IMR-90 (cell line): Measurements from ENCODE around the gene RSPH3. TPM values are rescaled to one million over a fixed set of nuclear protein-coding genes. Genes with fewer than 3 reads are reported as not detected.

Experiments
- ATAC-seq: fragments of 200-7000 bp; cut with Tn5 transposase; 2 replicates; pipeline ENCODE4 v1.9.1; 2020; ENCODE audit warnings: low read depth, mild to moderate bottlenecking, moderate library complexity
- BruUV-seq: library from RNA; stranded (reverse); fragments of 400-500 nt; replicated peaks from 2 replicates; lab custom pipeline; 2021; lab: Mats Ljungman, UMichigan
- CTCF ChIA-PET: fragments of 300-600 bp; formaldehyde crosslinking; extraction: SDS; loops from one replicate; lab custom pipeline; 2021; ENCODE audit warnings: antibody characterized with exemption; lab: Yijun Ruan, JAX
- POLR2A ChIA-PET: fragments of 300-600 bp; sonication (Branson Sonifier 250); formaldehyde crosslinking; loops from one replicate; lab custom pipeline; 2022; ENCODE audit warnings: antibody characterized with exemption; ENCODE audit not compliant: unreplicated experiment; lab: Charles Lee
- DNase-seq: peaks from one replicate; pipeline ENCODE4 v3.0.0; 2013
- H2AFZ ChIP-seq: replicated peaks from 2 replicates; pipeline ENCODE3; 2013; ENCODE audit warnings: low read length, mild to moderate bottlenecking; ENCODE audit not compliant: poor library complexity
- H2AK5ac ChIP-seq: 2 replicates; pipeline ENCODE4 v1.6.1; 2013; ENCODE audit warnings: low read depth, low read length, inconsistent platforms
- H2AK9ac ChIP-seq: replicated peaks from 2 replicates; pipeline ENCODE3; 2013; ENCODE audit warnings: mild to moderate bottlenecking, low read depth, low read length, moderate library complexity; ENCODE audit not compliant: poor library complexity
- H2BK120ac ChIP-seq: 2 replicates; pipeline ENCODE4 v1.6.1; 2013; ENCODE audit warnings: low read depth, low read length, inconsistent platforms
- H2BK15ac ChIP-seq: 3 replicates; pipeline ENCODE4 v1.6.1; 2013; ENCODE audit warnings: low read depth, low read length, inconsistent platforms
- H2BK20ac ChIP-seq: 2 replicates; pipeline ENCODE4 v1.6.1; 2013; ENCODE audit warnings: low read depth, mild to moderate bottlenecking, inconsistent platforms, low read length, moderate library complexity
- H2BK5ac ChIP-seq: 2 replicates; pipeline ENCODE4 v1.6.1; 2013; ENCODE audit warnings: mild to moderate bottlenecking, low read depth, low read length, inconsistent platforms; ENCODE audit not compliant: poor library complexity, severe bottlenecking
- H3K14ac ChIP-seq: replicated peaks from 2 replicates; pipeline ENCODE4 v1.6.1; 2013; ENCODE audit warnings: low read depth, low read length, inconsistent platforms
- H3K18ac ChIP-seq: 2 replicates; pipeline ENCODE4 v1.6.1; 2013; ENCODE audit warnings: low read depth, low read length, control low read depth
- H3K23ac ChIP-seq: 2 replicates; pipeline ENCODE4 v1.6.1; 2013; ENCODE audit warnings: low read depth, low read length, inconsistent platforms
- H3K27ac ChIP-seq: 2 replicates; pipeline ENCODE4 v1.5.1; 2013; ENCODE audit warnings: mild to moderate bottlenecking, control low read depth, low read length; ENCODE audit not compliant: insufficient read depth
- H3K27me3 ChIP-seq: 2 replicates; pipeline ENCODE4 v1.6.1; 2013; ENCODE audit warnings: low read length; ENCODE audit not compliant: control insufficient read depth, insufficient read depth
- H3K36me3 ChIP-seq: 2 replicates; pipeline ENCODE4 v1.6.1; 2013; ENCODE audit warnings: low read length, mixed read lengths; ENCODE audit not compliant: control insufficient read depth, insufficient read depth
- H3K4ac ChIP-seq: 2 replicates; pipeline ENCODE4 v1.6.1; 2013; ENCODE audit warnings: low read depth, low read length, inconsistent platforms
- H3K4me1 ChIP-seq: 2 replicates; pipeline ENCODE4 v1.6.1; 2013; ENCODE audit warnings: low read length, mixed read lengths; ENCODE audit not compliant: control insufficient read depth, insufficient read depth
- H3K4me2 ChIP-seq: 2 replicates; pipeline ENCODE4 v1.6.1; 2013; ENCODE audit warnings: low read depth, mild to moderate bottlenecking, control low read depth, low read length, moderate library complexity
- H3K4me3 ChIP-seq: 2 replicates; pipeline ENCODE4 v1.5.1; 2013; ENCODE audit warnings: low read depth, mild to moderate bottlenecking, control low read depth, low read length, moderate library complexity; ENCODE audit not compliant: insufficient read depth
- H3K56ac ChIP-seq: 2 replicates; pipeline ENCODE4 v1.6.1; 2013; ENCODE audit warnings: low read length, inconsistent platforms; ENCODE audit not compliant: insufficient read depth; ENCODE audit errors: extremely low read depth
- H3K79me1 ChIP-seq, 2 experiments: 2 replicates each; pipeline ENCODE4 v1.6.1; 2013; ENCODE audit warnings: low read length in 2 of 2, inconsistent platforms in 1 of 2, low read depth in 1 of 2
- H3K9ac ChIP-seq: 2 replicates; pipeline ENCODE4 v1.6.1; 2013; ENCODE audit warnings: low read depth, low read length, control low read depth
- H3K9me1 ChIP-seq: 2 replicates; pipeline ENCODE4 v1.6.1; 2013; ENCODE audit warnings: low read length, inconsistent platforms; ENCODE audit not compliant: insufficient read depth
- H3K9me3 ChIP-seq: 2 replicates; pipeline ENCODE4 v1.6.1; 2013; ENCODE audit warnings: low read length; ENCODE audit not compliant: control insufficient read depth, insufficient read depth
- H4K20me1 ChIP-seq: 2 replicates; pipeline ENCODE4 v1.6.1; 2013; ENCODE audit warnings: low read length, inconsistent platforms; ENCODE audit not compliant: insufficient read depth
- H4K5ac ChIP-seq: 2 replicates; pipeline ENCODE4 v1.6.1; 2013; ENCODE audit warnings: mild to moderate bottlenecking, low read depth, low read length, control low read depth
- H4K8ac ChIP-seq, 2 experiments: 2 replicates each; pipeline ENCODE4 v1.6.1; 2013; ENCODE audit warnings: low read depth in 2 of 2, low read length in 2 of 2, control low read depth in 1 of 2, inconsistent platforms in 1 of 2
- H4K91ac ChIP-seq: 2 replicates; pipeline ENCODE4 v1.6.1; 2013; ENCODE audit warnings: low read depth, low read length, inconsistent platforms; ENCODE audit not compliant: insufficient read depth
- CEBPB ChIP-seq: IDR thresholded peaks from 2 replicates; pipeline ENCODE4 v1.6.1; 2012; ENCODE audit warnings: low read depth, low read length, improper control_type of control experiment
- CHD1 ChIP-seq: IDR thresholded peaks from 2 replicates; pipeline ENCODE4 v1.6.1; 2012; ENCODE audit warnings: low read depth, low read length, improper control_type of control experiment
- CTCF ChIP-seq: conservative IDR thresholded peaks from 2 replicates; pipeline ENCODE4 v1.5.1; 2012; ENCODE audit warnings: mild to moderate bottlenecking, low read depth, low read length, improper control_type of control experiment
- ELK1 ChIP-seq: fragments of 150-350 bp; IDR thresholded peaks from 2 replicates; pipeline ENCODE4 v1.6.1; 2016; ENCODE audit warnings: low read depth, mild to moderate bottlenecking, low read length, moderate library complexity, borderline replicate concordance
- FOS ChIP-seq: fragments of 150-350 bp; IDR thresholded peaks from 2 replicates; pipeline ENCODE4 v1.6.1; 2016; ENCODE audit warnings: low read depth, low read length
- MAFK ChIP-seq: IDR thresholded peaks from 2 replicates; pipeline ENCODE4 v1.6.1; 2012; ENCODE audit warnings: low read depth, low read length, improper control_type of control experiment
- MAZ ChIP-seq: IDR thresholded peaks from 2 replicates; pipeline ENCODE4 v1.6.1; 2012; ENCODE audit warnings: low read depth, mild to moderate bottlenecking, low read length, improper control_type of control experiment, moderate library complexity, borderline replicate concordance
- MXI1 ChIP-seq: IDR thresholded peaks from 2 replicates; pipeline ENCODE4 v1.6.1; 2012; ENCODE audit warnings: low read depth, mild to moderate bottlenecking, low read length, moderate library complexity, borderline replicate concordance
- NFE2L2 ChIP-seq: fragments of 150-350 bp; IDR thresholded peaks from 2 replicates; pipeline ENCODE4 v1.6.1; 2016; ENCODE audit warnings: low read depth, mild to moderate bottlenecking, low read length
- POLR2A ChIP-seq: IDR thresholded peaks from 2 replicates; pipeline ENCODE4 v1.6.1; 2012; ENCODE audit warnings: mild to moderate bottlenecking, low read depth, low read length
- RAD21 ChIP-seq: IDR thresholded peaks from 2 replicates; pipeline ENCODE4 v1.6.1; 2012; ENCODE audit warnings: low read length, improper control_type of control experiment
- RCOR1 ChIP-seq: IDR thresholded peaks from 2 replicates; pipeline ENCODE4 v1.6.1; 2012; ENCODE audit warnings: mild to moderate bottlenecking, low read length, improper control_type of control experiment; ENCODE audit not compliant: insufficient replicate concordance
- RFX5 ChIP-seq: IDR thresholded peaks from 2 replicates; pipeline ENCODE4 v1.8.0; 2012; ENCODE audit warnings: low read depth, mild to moderate bottlenecking, low read length, moderate library complexity
- SMC3 ChIP-seq: fragments of 150-350 bp; IDR thresholded peaks from 2 replicates; pipeline ENCODE4 v1.6.1; 2016; ENCODE audit warnings: low read depth, mild to moderate bottlenecking, antibody characterized with exemption, low read length, moderate library complexity
- WGBS, 2 experiments: methylation state at CpG; one replicate each; pipeline versions ENCODE4 v1.1.5 to v1.1.7; 2013; ENCODE audit warnings: missing lambda C conversion rate in 2 of 2; ENCODE audit not compliant: insufficient read length in 1 of 2; ENCODE audit errors: extremely low coverage in 2 of 2; 5-methylcytosine and 5-hydroxymethylcytosine counted together
- dilution Hi-C: fragments of 300-500 bp; cut with HindIII; formaldehyde crosslinking; loops from one replicate; pipeline ENCODE4 v1.14.3; 2018; ENCODE audit warnings: low sequenced_read_pairs; ENCODE audit not compliant: unreplicated experiment
- in situ Hi-C: fragments of 300-500 bp; cut with MboI; formaldehyde crosslinking; loops from 3 replicates; pipeline ENCODE4 v1.14.3; 2019; ENCODE audit warnings: low sequenced_read_pairs, inconsistent platforms, mixed read lengths
- intact Hi-C: fragments of 100-400 bp; cut with micrococcal nuclease; formaldehyde crosslinking; loops from 2 replicates; pipeline ENCODE4 v1.10.0; 2022
- polyA plus RNA-seq, 3 experiments: library from polyadenylated mRNA; depleted of rRNA; stranded (reverse); fragments of >200 nt; gene quantifications; 2 replicates each; pipeline ENCODE4 v1.2.3, GENCODE V29; 2012; ENCODE audit warnings: low replicate concordance in 1 of 3
- total RNA-seq: library from RNA; depleted of rRNA; stranded (reverse); fragments of >200 nt; gene quantifications from 2 replicates; pipeline ENCODE4 v1.2.3, GENCODE V29; 2012
- TF ChIP-seq, protein P1 (sequence below): fragments of 150-350 bp; IDR thresholded peaks from 2 replicates; pipeline ENCODE4 v1.6.1; 2017; ENCODE audit warnings: mild to moderate bottlenecking, antibody characterized with exemption, low read length, low read depth

The RSPH3 gene
- total and polyA plus RNA-seq, 2 of the 4 experiments (the other 2 are of a cell fraction): 1.7 to 3.0 TPM

- ChIA-PET CTCF (interaction anchor here (0.6 to 1.2 kb wide), 2 partner anchors 9 to 31 kb away, joined by 3 read pairs; no protein-coding TSS in a partner anchor), POLR2A (no interaction called here)
- no peak overlapping the region for H4K8ac ChIP-seq
- H2BK120ac ChIP-seq: no peak overlapping the region
- H4K20me1 ChIP-seq: no peaks in the 10 kb centered on the region
- no peaks in the 10 kb centered on the region for H3K79me1 ChIP-seq
- H3K9me3 ChIP-seq: no peaks in the 10 kb centered on the region
- no peak overlapping the region for H3K56ac ChIP-seq
- in situ Hi-C loops: no loop called here
- H2BK15ac ChIP-seq: no peak overlapping the region
- dilution Hi-C loops: no loop called here
- BruUV-seq: no TSS peak
- no peak overlapping the region for H3K27ac ChIP-seq
- H3K9ac ChIP-seq: no peak overlapping the region
- H4K91ac ChIP-seq: no peak overlapping the region
- ATAC-seq (no peak), DNase-seq (no peak)
- no peak overlapping the region for H2AK5ac ChIP-seq
- H3K4me3 ChIP-seq: no peak overlapping the region
- H3K4me1 ChIP-seq: no peaks in the 10 kb centered on the region
- H2AFZ ChIP-seq: no peak overlapping the region
- H2BK20ac ChIP-seq: no peak overlapping the region
- no peaks in the 10 kb centered on the region for H3K36me3 ChIP-seq
- intact Hi-C loops: no loop called here
- H3K18ac ChIP-seq: no peak overlapping the region
- no peak overlapping the region for H3K4ac ChIP-seq
- no peaks in the 10 kb centered on the region for H3K9me1 ChIP-seq
- peaks cover 22% of the 10 kb centered on the region for H3K27me3 ChIP-seq
- no peak overlapping the region for H3K14ac ChIP-seq
- H2BK5ac ChIP-seq: no peak overlapping the region
- H2AK9ac ChIP-seq: no peak overlapping the region
- no peak overlapping the region for H4K5ac ChIP-seq
- H3K23ac ChIP-seq: no peak overlapping the region
- no peak overlapping the region for H3K4me2 ChIP-seq
- 67% methylated on average over 1 of the region's 11 CpGs; no CpG with 5 or more reads in 1 of the 2 experiments for WGBS, 2 experiments
- TF ChIP-seq MXI1: no peak
- no peak for TF ChIP-seq RFX5
- no peak for TF ChIP-seq CTCF
- TF ChIP-seq POLR2A: no peak
- no peak for TF ChIP-seq MAZ
- no peak for TF ChIP-seq ELK1
- no peak for TF ChIP-seq SMC3
- no peak for TF ChIP-seq CHD1
- TF ChIP-seq, protein P1, sequence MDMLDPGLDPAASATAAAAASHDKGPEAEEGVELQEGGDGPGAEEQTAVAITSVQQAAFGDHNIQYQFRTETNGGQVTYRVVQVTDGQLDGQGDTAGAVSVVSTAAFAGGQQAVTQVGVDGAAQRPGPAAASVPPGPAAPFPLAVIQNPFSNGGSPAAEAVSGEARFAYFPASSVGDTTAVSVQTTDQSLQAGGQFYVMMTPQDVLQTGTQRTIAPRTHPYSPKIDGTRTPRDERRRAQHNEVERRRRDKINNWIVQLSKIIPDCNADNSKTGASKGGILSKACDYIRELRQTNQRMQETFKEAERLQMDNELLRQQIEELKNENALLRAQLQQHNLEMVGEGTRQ: no peak
- no peak for TF ChIP-seq CEBPB
- no peak for TF ChIP-seq FOS
- no peak for TF ChIP-seq RAD21
- no peak for TF ChIP-seq RCOR1
- TF ChIP-seq MAFK: no peak
- TF ChIP-seq NFE2L2: no peak
These were observed 33.4 kb upstream of the RSPH3 start for GRCh38 chr6:159033160-159034049.
